Mucosa of rectum (tissue), 2 donors: ENCODE measurements around the gene LIMCH1.

Source experiments
- H3K27ac ChIP-seq, 2 donors: one replicate each; pipeline ENCODE4 v1.7.0; 2013; ENCODE audit warnings: inconsistent platforms in 2 of 2, low read depth in 2 of 2, low read length in 2 of 2
- H3K27me3 ChIP-seq, 2 donors: one replicate each; pipeline ENCODE4 v1.7.0; 2013; ENCODE audit warnings: low read length in 2 of 2; ENCODE audit not compliant: control insufficient read depth in 2 of 2, insufficient read depth in 2 of 2
- H3K36me3 ChIP-seq, 2 donors: one replicate each; pipeline ENCODE4 v1.7.0; 2013; ENCODE audit warnings: low read length in 2 of 2; ENCODE audit not compliant: control insufficient read depth in 2 of 2, insufficient read depth in 2 of 2
- H3K4me1 ChIP-seq, 2 donors: one replicate each; pipeline ENCODE4 v1.7.0; 2013; ENCODE audit warnings: low read length in 2 of 2, mild to moderate bottlenecking in 1 of 2; ENCODE audit not compliant: control insufficient read depth in 2 of 2, insufficient read depth in 2 of 2
- H3K4me3 ChIP-seq, 2 donors: one replicate each; pipeline ENCODE4 v1.7.0; 2013; ENCODE audit warnings: low read length in 2 of 2
- H3K9ac ChIP-seq, 2 donors: one replicate each; pipeline ENCODE4 v1.7.0; 2013; ENCODE audit warnings: low read length in 2 of 2, low read depth in 1 of 2, mild to moderate bottlenecking in 1 of 2
- H3K9me3 ChIP-seq, 2 donors: one replicate each; pipeline ENCODE4 v1.7.0; 2013; ENCODE audit warnings: low read length in 2 of 2; ENCODE audit not compliant: control insufficient read depth in 2 of 2
- donor health status: healthy.
- donor health status: Normal muscosa, but diverticular disease.

Gene LIMCH1

DNA sequence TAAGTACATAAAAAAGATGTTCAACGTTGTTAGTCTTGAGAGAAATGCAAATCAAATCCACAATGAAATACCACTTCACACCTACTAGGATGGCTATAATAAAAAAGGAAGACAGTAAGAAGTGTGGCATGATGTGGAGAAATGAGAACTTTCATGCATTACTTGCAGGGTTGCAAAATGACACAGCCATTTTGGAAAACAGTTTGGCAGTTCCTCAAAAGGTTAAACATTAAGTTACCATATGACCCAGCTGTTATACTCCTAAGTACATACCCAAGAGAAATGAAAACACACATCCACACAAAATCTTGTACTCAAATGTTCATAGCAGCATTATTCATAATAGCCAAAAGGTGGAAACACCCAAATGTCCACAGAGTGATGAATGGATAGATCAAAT, 25.8 kb upstream of the LIMCH1 start:
- H3K9ac ChIP-seq: no peak overlapping the region
- H3K9me3 ChIP-seq: no peaks in the 10 kb centered on the region
- no peaks in the 10 kb centered on the region for H3K27me3 ChIP-seq
- H3K27ac ChIP-seq: no peak overlapping the region
- no peak overlapping the region for H3K4me3 ChIP-seq
- no peaks in the 10 kb centered on the region for H3K4me1 ChIP-seq
- H3K36me3 ChIP-seq: peaks cover 0 to 2% of the 10 kb centered on the region in 2 donors

- no peak overlapping the region for H3K27ac ChIP-seq
- H3K36me3 ChIP-seq: peaks cover 0 to 2% of the 10 kb centered on the region in 2 donors
- H3K4me1 ChIP-seq: no peaks in the 10 kb centered on the region
Measured at GRCh38 chr4:41512596-41512995, 25.4 kb upstream of the LIMCH1 start.

DNA sequence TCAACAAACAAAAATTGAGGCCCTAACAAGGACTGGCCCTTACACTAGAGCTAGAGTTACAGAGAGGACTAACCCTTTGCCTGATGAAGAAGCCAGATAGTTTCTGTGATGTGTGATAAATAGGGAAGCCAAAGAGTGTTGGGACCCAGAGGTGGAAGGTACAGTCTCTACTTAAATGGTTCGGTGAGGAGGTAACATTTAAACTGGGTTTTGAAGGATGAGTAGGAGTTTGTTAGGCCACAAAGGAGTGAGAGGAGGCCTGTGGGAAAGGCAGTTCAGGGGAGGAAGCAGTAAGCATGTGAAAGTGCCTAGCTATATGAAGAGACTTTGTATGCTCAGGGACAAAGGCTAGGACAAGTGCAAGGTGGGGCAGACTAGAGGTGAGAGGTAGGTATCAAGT, 23.8 kb upstream of the LIMCH1 start:
- H3K4me1 ChIP-seq: no peaks in the 10 kb centered on the region
- no peak overlapping the region for H3K4me3 ChIP-seq
- H3K27ac ChIP-seq: no peak overlapping the region
- H3K27me3 ChIP-seq: no peaks in the 10 kb centered on the region
- no peak overlapping the region for H3K9ac ChIP-seq
- peaks cover 0 to 2% of the 10 kb centered on the region in 2 donors for H3K36me3 ChIP-seq
- no peaks in the 10 kb centered on the region for H3K9me3 ChIP-seq

More at GRCh38 chr4:41512596-41512995, 25.4 kb upstream of the LIMCH1 start:
- Histone ChIP-seq H3K27me3 (no peaks in the 10 kb centered on the region), H3K9me3 (no peaks in the 10 kb centered on the region), H3K4me3 (no peak overlapping the region), H3K9ac (no peak overlapping the region)

GRCh38 chr4:41514766-41515481, 23.0 kb upstream of the LIMCH1 start:
- no peaks in the 10 kb centered on the region for H3K9me3 ChIP-seq
- no peaks in the 10 kb centered on the region for H3K4me1 ChIP-seq
- no peak overlapping the region for H3K27ac ChIP-seq
- H3K9ac ChIP-seq: no peak overlapping the region
- peak overlapping the region in 1 of 2 donors; percentile 7 for H3K4me3 ChIP-seq
- no peaks in the 10 kb centered on the region for H3K27me3 ChIP-seq
- peaks cover 0 to 2% of the 10 kb centered on the region in 2 donors for H3K36me3 ChIP-seq

GRCh38 chr4:41517121-41517520, 20.8 kb upstream of the LIMCH1 start:
- H3K27me3 ChIP-seq: no peaks in the 10 kb centered on the region
- H3K9me3 ChIP-seq: no peaks in the 10 kb centered on the region
- H3K4me1 ChIP-seq: no peaks in the 10 kb centered on the region
- no peak overlapping the region for H3K27ac ChIP-seq
- no peak overlapping the region for H3K4me3 ChIP-seq
- no peak overlapping the region for H3K9ac ChIP-seq
- no peaks in the 10 kb centered on the region for H3K36me3 ChIP-seq

DNA sequence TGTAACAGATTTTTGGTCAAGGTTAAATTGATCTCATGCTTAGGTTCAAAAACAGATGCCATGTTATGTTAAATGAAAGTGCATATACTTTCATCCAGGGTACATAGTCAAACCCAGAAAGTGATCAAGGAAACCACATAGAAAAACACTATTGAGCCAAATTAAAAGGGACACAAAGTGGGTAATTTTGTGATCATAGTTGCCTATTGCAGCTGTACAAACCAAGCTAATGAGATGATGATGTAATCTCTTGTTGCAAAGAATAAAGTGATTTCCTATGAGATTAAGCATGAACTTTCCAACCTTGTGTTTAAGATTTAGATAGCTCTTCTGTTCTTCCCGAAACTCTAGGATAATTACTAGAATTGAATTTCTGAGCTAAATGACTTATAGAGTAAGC, 20.2 kb upstream of the LIMCH1 start:
- no peak overlapping the region for H3K27ac ChIP-seq
- no peak overlapping the region for H3K9ac ChIP-seq
- no peaks in the 10 kb centered on the region for H3K27me3 ChIP-seq
- no peak overlapping the region for H3K4me3 ChIP-seq
- no peaks in the 10 kb centered on the region for H3K9me3 ChIP-seq
- H3K36me3 ChIP-seq: no peaks in the 10 kb centered on the region
- no peaks in the 10 kb centered on the region for H3K4me1 ChIP-seq

GRCh38 chr4:41524425-41524824, 13.5 kb upstream of the LIMCH1 start:
- Histone ChIP-seq H3K36me3 (no peaks in the 10 kb centered on the region), H3K4me3 (no peak overlapping the region), H3K9ac (no peak overlapping the region), H3K27me3 (no peaks in the 10 kb centered on the region), H3K27ac (no peak overlapping the region), H3K4me1 (no peaks in the 10 kb centered on the region), H3K9me3 (no peaks in the 10 kb centered on the region)

DNA sequence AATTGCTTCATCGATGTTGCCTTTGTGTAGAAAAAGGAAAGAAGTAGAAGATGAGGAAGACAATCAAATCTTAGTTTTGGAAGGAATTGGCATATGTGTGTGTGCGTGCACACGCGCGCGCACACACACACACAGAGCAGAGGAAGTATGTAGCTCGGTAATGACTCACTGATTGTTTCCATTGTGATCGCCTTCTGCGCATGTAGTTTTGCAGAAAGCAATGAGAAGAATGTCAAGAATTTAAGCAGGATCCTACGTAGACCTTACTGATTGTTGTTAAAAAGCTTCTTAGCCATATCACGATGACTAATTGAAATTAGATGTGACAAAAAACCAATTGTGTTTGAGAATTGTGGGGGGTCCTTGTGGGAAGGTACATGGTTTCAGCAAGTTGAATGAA, 12.8 kb upstream of the LIMCH1 start:
- H3K27ac ChIP-seq: no peak overlapping the region
- H3K27me3 ChIP-seq: no peaks in the 10 kb centered on the region
- H3K4me1 ChIP-seq: no peaks in the 10 kb centered on the region
- H3K36me3 ChIP-seq: no peaks in the 10 kb centered on the region
- H3K9ac ChIP-seq: no peak overlapping the region
- no peaks in the 10 kb centered on the region for H3K9me3 ChIP-seq
- H3K4me3 ChIP-seq: no peak overlapping the region

GRCh38 chr4:41526628-41527027, 11.3 kb upstream of the LIMCH1 start:
- no peaks in the 10 kb centered on the region for H3K36me3 ChIP-seq
- no peaks in the 10 kb centered on the region for H3K9me3 ChIP-seq
- no peaks in the 10 kb centered on the region for H3K27me3 ChIP-seq
- no peak overlapping the region for H3K9ac ChIP-seq
- no peak overlapping the region for H3K4me3 ChIP-seq
- H3K4me1 ChIP-seq: no peaks in the 10 kb centered on the region
- no peak overlapping the region for H3K27ac ChIP-seq

- no peaks in the 10 kb centered on the region for H3K4me1 ChIP-seq
Measured at GRCh38 chr4:41528512-41529205, 9.3 kb upstream of the LIMCH1 start.

More at GRCh38 chr4:41528512-41529205, 9.3 kb upstream of the LIMCH1 start:
- H3K27ac ChIP-seq: no peak overlapping the region
- H3K9ac ChIP-seq: no peak overlapping the region
- no peaks in the 10 kb centered on the region for H3K27me3 ChIP-seq
- no peaks in the 10 kb centered on the region for H3K9me3 ChIP-seq
- no peak overlapping the region for H3K4me3 ChIP-seq
- no peaks in the 10 kb centered on the region for H3K36me3 ChIP-seq
